Heart left ventricle (tissue), 16 donors: ENCODE results near the gene CCL2. TPM values are rescaled to one million over a fixed set of nuclear protein-coding genes. Genes with fewer than 3 reads are reported as not detected.
A peak's percentile ranks its signal among the peaks of the same experiment; 100 is the strongest.

ENCODE experiments used
- ATAC-seq, 4 donors: fragments of 200-7000 bp; cut with Tn5 transposase; one replicate each; pipeline ENCODE4 v1.9.1; 2020 to 2022; ENCODE audit warnings: moderate library complexity in 4 of 4, mild to moderate bottlenecking in 3 of 4, moderate number of reproducible peaks in 1 of 4
- DNase-seq, 5 donors: peaks; one replicate each; pipeline ENCODE4 v3.0.0-alpha.2; 2020
- H3K27ac ChIP-seq, 12 donors: fragments of 200-600 bp; sonication (generic) in 4 of 12; one replicate each; pipeline versions ENCODE4 v1.5.0 to v1.8.0; 2016 to 2022; ENCODE audit warnings: mild to moderate bottlenecking in 2 of 12
- H3K27me3 ChIP-seq, 9 donors: fragments of 200-600 bp; sonication (generic) in 2 of 9; one replicate each; pipeline versions ENCODE4 v1.5.1 to v1.8.0; 2016 to 2022; ENCODE audit warnings: mild to moderate bottlenecking in 3 of 9
- H3K36me3 ChIP-seq, 9 donors: fragments of 200-600 bp; sonication (generic) in 2 of 9; one replicate each; pipeline versions ENCODE4 v1.5.0 to v1.8.0; 2018 to 2022; ENCODE audit warnings: mild to moderate bottlenecking in 2 of 9
- H3K4me1 ChIP-seq, 12 donors: fragments of 200-600 bp; sonication (generic) in 4 of 12; one replicate each; pipeline versions ENCODE4 v1.5.0 to v1.8.0; 2016 to 2022; ENCODE audit warnings: mild to moderate bottlenecking in 3 of 12
- H3K4me3 ChIP-seq, 12 donors: fragments of 200-600 bp; sonication (generic) in 4 of 12; one replicate each; pipeline versions ENCODE4 v1.5.0 to v1.8.0; 2017 to 2022; ENCODE audit warnings: mild to moderate bottlenecking in 9 of 12, moderate library complexity in 4 of 12
- H3K9me3 ChIP-seq, 12 donors: fragments of 200-600 bp; sonication (generic) in 4 of 12; one replicate each; pipeline versions ENCODE4 v1.5.0 to v1.8.0; 2016 to 2022; ENCODE audit warnings: mild to moderate bottlenecking in 1 of 12
- POLR2A ChIP-seq, 2 donors: fragments of 450-650 bp; IDR thresholded peaks; one replicate each; pipeline ENCODE4 v1.6.1; 2017; ENCODE audit warnings: antibody characterized with exemption in 2 of 2, mild to moderate bottlenecking in 2 of 2, moderate library complexity in 2 of 2
- WGBS, 4 donors: extraction: QIAGEN DNeasy Blood & Tissue Kit in 2 of 4; methylation state at CpG; one replicate each; pipeline versions ENCODE4 v1.1.5 to v1.1.7; 2013 to 2018; 5-methylcytosine and 5-hydroxymethylcytosine counted together
- intact Hi-C, 10 donors: fragments of 100-400 bp; cut with DNase I; formaldehyde crosslinking; loops; one replicate each; pipeline versions ENCODE4 v1.11.1 to v1.14.2; 2022
- polyA plus RNA-seq, 2 donors: library from polyadenylated mRNA; stranded (reverse); fragments of 200-250 nt; gene quantifications; one replicate each; pipeline ENCODE4 v1.2.3, GENCODE V29; 2013
- total RNA-seq, 9 donors: library from RNA; depleted of rRNA in 2 of 9; stranded (reverse); fragments of >200 nt in 2 of 9; fragmentation: NEBNext Ultra II Directional in 3 of 9; extraction: Animal tissue kit (Norgen Biotek cat#: 25700) in 3 of 9; gene quantifications; one replicate each; pipeline versions ENCODE4 v1.1.0 to v1.2.4, GENCODE V29; 2016 to 2023
- TF ChIP-seq, protein P1 (sequence below), 12 donors: fragments of 200-600 bp; sonication (generic) in 4 of 12; IDR thresholded peaks; one replicate each; pipeline versions ENCODE4 v1.5.0 to v1.8.0; 2018 to 2022; ENCODE audit warnings: antibody characterized with exemption in 12 of 12, mild to moderate bottlenecking in 5 of 12
- donor health status: ischemic (EF 13 %, LVEDD 7.1; RV severe dilation, severe dysfunction).
- donor health status: healthy with polysubstance abuse.
- donor health status: DM: no; HTN: yes; CAD: no.
- donor health status: DM: no; HTN: no; CAD: no.
- donor health status: ischemic (EF 25% LVEDD 6.9; RV normal size, moderate dysfunction).
- donor health status: ischemic (EF 25% LVEDD 5.7; RV mildly dilated, moderate dysfunction).
- donor health status: healthy.
- donor health status: DM: yes; HTN: yes; CAD: no.
- donor health status: ischemic (EF 35%, LVEDD 5.7; RV mildly dilated, moderate dysfunction).
- donor health status: nonischemic (EF 11% LVEDD 7.7; RV severe dilation, severe dysfunction).
- donor health status: DM: yes; HTN: yes; CAD: no.
- donor health status: PGD.
- donor health status: ischemic (EF 29% LVEDD 5.4; RV normal size, mild dysfunction).
- donor health status: nonischemic (EF 23%, LVEDD 6.1; RV moderate dilation, normal function).

The CCL2 gene
- total and polyA plus RNA-seq, 11 donors: 11.8 to 512 (median 43.9) TPM

DNA sequence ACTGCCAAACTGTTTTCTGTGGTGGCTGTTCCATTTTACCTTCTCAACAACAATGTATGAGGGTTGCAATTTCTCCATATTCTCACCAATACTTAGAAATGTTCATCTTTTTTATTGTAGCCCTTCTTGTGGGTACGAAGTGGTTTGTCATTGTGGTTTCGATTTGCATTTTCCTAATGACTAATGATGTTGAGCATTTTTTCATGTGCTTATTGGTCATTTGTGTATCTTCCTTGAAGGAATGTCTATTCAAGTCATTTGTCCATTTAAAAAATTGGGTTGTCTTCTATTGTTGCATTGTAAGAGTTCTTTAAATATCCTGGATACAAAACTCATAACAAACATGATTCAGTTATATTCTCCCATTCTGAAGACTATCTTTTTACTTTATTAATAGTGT, 47.5 kb upstream of the CCL2 start:
- 92 to 95% (median 94%) methylated on average over 2 of the region's 2 CpGs for WGBS, 4 donors
- no peak overlapping the region for H3K27ac ChIP-seq
- H3K9me3 ChIP-seq: peaks cover 0 to 8% (median 0%) of the 10 kb centered on the region in 12 donors
- DNase-seq (no peak), ATAC-seq (no peak)
- intact Hi-C loops: loop anchor here in 1 of 10 donors (10.0 kb wide), 1 partner anchor 47 kb away; the partner anchor contains the start of gene CCL2
- peaks cover 0 to 48% (median 8%) of the 10 kb centered on the region in 12 donors for H3K4me1 ChIP-seq
- no peak for TF ChIP-seq POLR2A (IDR thresholded peaks at IDR 0.05)
- TF ChIP-seq, protein P1, sequence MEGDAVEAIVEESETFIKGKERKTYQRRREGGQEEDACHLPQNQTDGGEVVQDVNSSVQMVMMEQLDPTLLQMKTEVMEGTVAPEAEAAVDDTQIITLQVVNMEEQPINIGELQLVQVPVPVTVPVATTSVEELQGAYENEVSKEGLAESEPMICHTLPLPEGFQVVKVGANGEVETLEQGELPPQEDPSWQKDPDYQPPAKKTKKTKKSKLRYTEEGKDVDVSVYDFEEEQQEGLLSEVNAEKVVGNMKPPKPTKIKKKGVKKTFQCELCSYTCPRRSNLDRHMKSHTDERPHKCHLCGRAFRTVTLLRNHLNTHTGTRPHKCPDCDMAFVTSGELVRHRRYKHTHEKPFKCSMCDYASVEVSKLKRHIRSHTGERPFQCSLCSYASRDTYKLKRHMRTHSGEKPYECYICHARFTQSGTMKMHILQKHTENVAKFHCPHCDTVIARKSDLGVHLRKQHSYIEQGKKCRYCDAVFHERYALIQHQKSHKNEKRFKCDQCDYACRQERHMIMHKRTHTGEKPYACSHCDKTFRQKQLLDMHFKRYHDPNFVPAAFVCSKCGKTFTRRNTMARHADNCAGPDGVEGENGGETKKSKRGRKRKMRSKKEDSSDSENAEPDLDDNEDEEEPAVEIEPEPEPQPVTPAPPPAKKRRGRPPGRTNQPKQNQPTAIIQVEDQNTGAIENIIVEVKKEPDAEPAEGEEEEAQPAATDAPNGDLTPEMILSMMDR (IDR thresholded peaks at IDR 0.05): no peak
- H3K27me3 ChIP-seq: no peaks in the 10 kb centered on the region
- no peaks in the 10 kb centered on the region for H3K36me3 ChIP-seq
- H3K4me3 ChIP-seq: no peak overlapping the region

DNA sequence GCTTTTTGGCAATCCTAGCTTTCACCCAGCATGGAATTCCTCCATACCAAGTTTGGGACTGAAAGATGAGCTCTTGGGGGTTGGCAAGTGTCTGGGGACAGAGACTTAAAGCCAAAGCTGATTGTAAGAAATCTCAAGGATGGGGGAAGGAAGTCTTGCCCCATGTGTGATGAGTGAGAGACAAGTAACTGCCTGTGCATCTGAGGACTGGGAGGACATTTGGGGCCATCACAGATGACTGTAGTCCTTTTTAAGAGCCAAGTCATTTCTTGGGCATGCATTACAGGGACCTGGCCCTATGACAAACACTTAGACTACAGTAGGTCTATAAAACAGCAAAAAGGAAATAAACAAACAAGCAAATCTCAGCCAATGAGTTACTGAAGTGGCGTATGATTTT, 36.3 kb upstream of the CCL2 start:
- Histone ChIP-seq H3K27ac (peak overlapping the region in 1 of 12 donors; percentile 74), H3K4me3 (no peak overlapping the region), H3K27me3 (no peaks in the 10 kb centered on the region), H3K36me3 (no peaks in the 10 kb centered on the region), H3K4me1 (peaks cover 0 to 59% (median 0%) of the 10 kb centered on the region in 12 donors), H3K9me3 (peaks cover 0 to 4% (median 0%) of the 10 kb centered on the region in 12 donors)
- intact Hi-C loops: no loop called here
- 44 to 100% (median 95%) methylated on average over 1 of the region's 1 CpG for WGBS, 4 donors
- TF ChIP-seq POLR2A (IDR thresholded peaks at IDR 0.05): no peak
- TF ChIP-seq, protein P1 (IDR thresholded peaks at IDR 0.05): no peak
- ATAC-seq: no peak
- DNase-seq: no peak

DNA sequence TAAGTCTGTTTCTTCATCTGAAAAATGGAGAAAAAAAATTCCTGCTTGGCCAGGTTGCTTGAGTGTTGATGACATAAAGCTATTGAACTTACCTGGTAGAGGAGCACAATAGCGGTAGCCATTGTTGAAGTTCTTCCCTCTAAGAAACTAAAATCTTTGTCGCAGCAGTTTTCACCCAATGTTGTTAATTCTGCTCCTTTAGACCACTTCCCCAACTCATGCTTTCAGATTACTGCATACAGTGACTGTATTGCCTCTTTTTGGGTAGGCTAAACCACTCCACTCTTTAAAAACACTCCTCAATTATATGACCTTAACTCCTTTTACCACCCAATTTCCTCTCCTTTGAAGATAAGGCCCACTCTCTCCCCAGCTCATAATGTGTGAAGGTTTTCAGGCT, 35.7 kb upstream of the CCL2 start:
- DNase-seq: no peak
- ATAC-seq: no peak
- TF ChIP-seq POLR2A (IDR thresholded peaks at IDR 0.05): no peak
- TF ChIP-seq, protein P1 (IDR thresholded peaks at IDR 0.05): no peak
- H3K9me3 ChIP-seq: no peaks in the 10 kb centered on the region
- H3K36me3 ChIP-seq: no peaks in the 10 kb centered on the region
- H3K4me3 ChIP-seq: no peak overlapping the region
- no peaks in the 10 kb centered on the region for H3K27me3 ChIP-seq
- WGBS, 4 donors: 85 to 94% (median 90%) methylated on average over 2 of the region's 2 CpGs
- intact Hi-C loops: no loop called here
- peak overlapping the region in 1 of 12 donors; percentile 74 for H3K27ac ChIP-seq
- H3K4me1 ChIP-seq: peaks cover 0 to 59% (median 0%) of the 10 kb centered on the region in 12 donors

DNA sequence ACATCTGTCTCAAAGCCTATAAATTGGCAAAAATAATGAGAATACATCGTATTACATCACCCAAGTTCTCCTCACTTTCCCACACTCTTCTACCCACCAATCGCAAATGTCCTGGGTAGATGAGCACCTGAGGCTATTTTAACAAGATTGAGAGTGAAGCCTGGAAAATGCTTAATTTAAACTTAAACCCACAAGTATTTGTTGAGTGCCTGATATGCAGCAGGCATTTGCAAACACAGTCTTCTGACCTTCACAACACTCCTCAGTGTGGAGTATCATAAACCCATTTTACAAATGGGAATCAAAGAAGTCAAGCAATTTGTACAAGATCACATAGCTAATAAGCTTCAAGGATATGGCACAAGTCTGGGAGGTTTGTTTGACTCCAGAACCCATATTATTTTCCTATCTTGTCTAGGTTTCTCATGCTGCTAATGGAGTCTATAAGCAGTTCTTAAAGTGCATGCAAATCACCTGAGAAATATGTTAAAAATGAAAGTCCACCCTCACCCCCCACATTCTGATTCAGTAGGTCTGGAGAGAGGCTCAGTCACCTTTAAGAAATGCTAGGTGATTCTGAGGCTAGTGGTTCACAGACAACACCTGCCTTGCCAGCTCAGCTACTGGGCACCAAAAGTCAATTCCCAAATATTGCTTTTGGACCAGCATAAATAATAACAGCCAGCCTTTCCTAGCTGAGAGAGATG, 34.9 kb upstream of the CCL2 start:
- Histone ChIP-seq H3K27me3 (no peaks in the 10 kb centered on the region), H3K36me3 (no peaks in the 10 kb centered on the region), H3K27ac (peak overlapping the region in 1 of 12 donors; percentile 42), H3K4me1 (peaks cover 0 to 59% (median 0%) of the 10 kb centered on the region in 12 donors), H3K9me3 (no peaks in the 10 kb centered on the region), H3K4me3 (no peak overlapping the region)
- WGBS, 4 donors: 89 to 97% (median 91%) methylated on average over 2 of the region's 2 CpGs
- TF ChIP-seq, protein P1 (IDR thresholded peaks at IDR 0.05): no peak
- no peak for TF ChIP-seq POLR2A (IDR thresholded peaks at IDR 0.05)
- DNase-seq: no peak
- no peak for ATAC-seq
- intact Hi-C loops: no loop called here
